Measurements from ENCODE around the gene DOCK2.

DNA sequence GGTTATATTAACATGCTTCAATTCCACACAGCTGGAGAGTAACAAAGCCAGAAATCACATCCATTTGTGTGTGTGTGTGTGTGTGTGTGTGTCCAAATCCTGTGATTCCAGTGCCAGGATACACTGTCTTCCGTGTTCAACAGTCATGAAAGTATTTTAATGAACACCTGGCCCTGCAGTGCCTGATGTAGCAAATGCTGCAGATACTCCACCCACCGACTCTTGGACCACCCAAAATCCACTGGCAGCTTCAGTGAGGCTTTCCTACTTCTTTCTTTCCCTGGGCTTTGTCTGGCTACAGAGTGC lies 356.4 kb downstream of the DOCK2 start:
- TF ChIP-seq, protein P1, sequence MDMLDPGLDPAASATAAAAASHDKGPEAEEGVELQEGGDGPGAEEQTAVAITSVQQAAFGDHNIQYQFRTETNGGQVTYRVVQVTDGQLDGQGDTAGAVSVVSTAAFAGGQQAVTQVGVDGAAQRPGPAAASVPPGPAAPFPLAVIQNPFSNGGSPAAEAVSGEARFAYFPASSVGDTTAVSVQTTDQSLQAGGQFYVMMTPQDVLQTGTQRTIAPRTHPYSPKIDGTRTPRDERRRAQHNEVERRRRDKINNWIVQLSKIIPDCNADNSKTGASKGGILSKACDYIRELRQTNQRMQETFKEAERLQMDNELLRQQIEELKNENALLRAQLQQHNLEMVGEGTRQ (IDR thresholded peaks at IDR 0.05; ENCODE audit: low read length): no peak
- TF ChIP-seq POLR2AphosphoS5 (IDR thresholded peaks at IDR 0.05; ENCODE audit: low read depth, low read length): no peak
- TF ChIP-seq POLR2A (IDR thresholded peaks at IDR 0.05; ENCODE audit: control extremely low read depth in 1 of 2, low read depth in 2 of 2, low read length in 2 of 2): no peak
- TF ChIP-seq KDM1A (IDR thresholded peaks at IDR 0.05; ENCODE audit: borderline replicate concordance, low read length): no peak
- TF ChIP-seq CTCF (IDR thresholded peaks at IDR 0.05; ENCODE audit: control extremely low read depth in 1 of 3, insufficient read depth in 1 of 3, low read depth in 1 of 3, low read length in 3 of 3): no peak
